Esophagus squamous epithelium (tissue), 5 donors: ENCODE measurements around the gene PRKN. TPM values are rescaled to one million over a fixed set of nuclear protein-coding genes. Genes with fewer than 3 reads are reported as not detected.

Experiments used
- DNase-seq: peaks from one replicate; lab custom pipeline; 2025; lab: John Stamatoyannopoulos, UW
- H3K27ac ChIP-seq, 4 donors: fragments of 200-600 bp; sonication (generic); one replicate each; pipeline ENCODE4 v1.5.1; 2016 to 2019; ENCODE audit warnings: mild to moderate bottlenecking in 1 of 4
- H3K27me3 ChIP-seq, 4 donors: fragments of 200-600 bp; sonication (generic); 1 replicate in 3 of 4; 2 replicates in 1 of 4; pipeline versions ENCODE4 v1.5.1 to v1.6.0; 2017 to 2021; ENCODE audit warnings: antibody characterized with exemption in 1 of 4
- H3K36me3 ChIP-seq, 3 donors: fragments of 200-600 bp; sonication (generic); one replicate each; pipeline ENCODE4 v1.5.1; 2016 to 2019
- H3K4me1 ChIP-seq, 3 donors: fragments of 200-600 bp; sonication (generic); one replicate each; pipeline ENCODE4 v1.5.1; 2017 to 2019
- H3K4me3 ChIP-seq, 4 donors: fragments of 200-600 bp; sonication (generic); 1 replicate in 3 of 4; 2 replicates in 1 of 4; pipeline ENCODE4 v1.5.1; 2016 to 2019; ENCODE audit warnings: mild to moderate bottlenecking in 2 of 4, moderate library complexity in 1 of 4
- H3K9me3 ChIP-seq, 3 donors: fragments of 200-600 bp; sonication (generic); one replicate each; pipeline ENCODE4 v1.5.1; 2016 to 2019
- POLR2A ChIP-seq, 4 donors: fragments of 450-650 bp; IDR thresholded peaks; one replicate each; pipeline ENCODE4 v1.6.1; 2017; ENCODE audit warnings: antibody characterized with exemption in 4 of 4, mild to moderate bottlenecking in 4 of 4, moderate library complexity in 3 of 4
- WGBS, 2 donors: methylation state at CpG; one replicate each; pipeline ENCODE4 v1.1.5; 2018; 5-methylcytosine and 5-hydroxymethylcytosine counted together
- intact Hi-C: fragments of 100-400 bp; cut with DNase I; formaldehyde crosslinking; loops from one replicate; pipeline ENCODE4 v1.15.0; 2022
- total RNA-seq, 4 donors: library from RNA; depleted of rRNA; stranded (reverse); fragments of >200 nt; gene quantifications; one replicate each; pipeline ENCODE4 v1.1.0, GENCODE V29; 2016
- TF ChIP-seq, protein P1 (sequence below), 6 experiments: fragments of 450-650 bp in 4 of 6; fragments of 200-600 bp in 2 of 6; sonication (generic) in 2 of 6; IDR thresholded peaks; one replicate each; pipeline ENCODE4 v1.5.1; 2016 to 2019; ENCODE audit warnings: antibody characterized with exemption in 6 of 6, mild to moderate bottlenecking in 4 of 6, moderate library complexity in 4 of 6
- donor health status: DM: yes; HTN: yes; CAD: no.

PRKN gene
- total RNA-seq, 4 donors from 2014 or later: 0.70 to 5.5 (median 2.2) TPM

DNA sequence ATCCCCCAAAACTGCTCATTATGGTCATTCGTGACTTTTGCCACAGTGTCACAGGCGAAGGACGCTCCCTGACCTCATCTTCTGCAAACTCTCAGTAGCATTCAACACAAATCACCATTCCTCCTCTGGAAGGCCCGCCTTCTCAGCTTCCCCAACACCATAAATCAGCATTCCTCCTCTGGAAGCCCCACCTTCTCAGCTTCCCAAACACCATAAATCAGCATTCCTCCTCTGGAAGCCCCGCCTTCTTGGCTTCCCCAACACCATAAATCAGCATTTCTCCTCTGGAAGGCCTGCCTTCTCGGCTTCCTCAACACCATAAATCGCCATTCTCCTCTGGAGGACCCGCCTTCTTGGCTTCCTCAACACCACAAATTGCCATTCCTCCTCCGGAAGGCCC, 1165.7 kb downstream of the PRKN start:
- Histone ChIP-seq H3K4me1 (no peaks in the 10 kb centered on the region), H3K27ac (no peak overlapping the region), H3K4me3 (no peak overlapping the region), H3K36me3 (no peaks in the 10 kb centered on the region), H3K27me3 (no peaks in the 10 kb centered on the region), H3K9me3 (no peaks in the 10 kb centered on the region)
- no peak for TF ChIP-seq POLR2A (IDR thresholded peaks at IDR 0.05)
- TF ChIP-seq, protein P1, sequence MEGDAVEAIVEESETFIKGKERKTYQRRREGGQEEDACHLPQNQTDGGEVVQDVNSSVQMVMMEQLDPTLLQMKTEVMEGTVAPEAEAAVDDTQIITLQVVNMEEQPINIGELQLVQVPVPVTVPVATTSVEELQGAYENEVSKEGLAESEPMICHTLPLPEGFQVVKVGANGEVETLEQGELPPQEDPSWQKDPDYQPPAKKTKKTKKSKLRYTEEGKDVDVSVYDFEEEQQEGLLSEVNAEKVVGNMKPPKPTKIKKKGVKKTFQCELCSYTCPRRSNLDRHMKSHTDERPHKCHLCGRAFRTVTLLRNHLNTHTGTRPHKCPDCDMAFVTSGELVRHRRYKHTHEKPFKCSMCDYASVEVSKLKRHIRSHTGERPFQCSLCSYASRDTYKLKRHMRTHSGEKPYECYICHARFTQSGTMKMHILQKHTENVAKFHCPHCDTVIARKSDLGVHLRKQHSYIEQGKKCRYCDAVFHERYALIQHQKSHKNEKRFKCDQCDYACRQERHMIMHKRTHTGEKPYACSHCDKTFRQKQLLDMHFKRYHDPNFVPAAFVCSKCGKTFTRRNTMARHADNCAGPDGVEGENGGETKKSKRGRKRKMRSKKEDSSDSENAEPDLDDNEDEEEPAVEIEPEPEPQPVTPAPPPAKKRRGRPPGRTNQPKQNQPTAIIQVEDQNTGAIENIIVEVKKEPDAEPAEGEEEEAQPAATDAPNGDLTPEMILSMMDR (IDR thresholded peaks at IDR 0.05): no peak
- no peak for DNase-seq
- intact Hi-C loops: no loop called here
- 72 to 74% methylated on average over 9 of the region's 9 CpGs for whole genome bisulfite sequencing, 2 donors

DNA sequence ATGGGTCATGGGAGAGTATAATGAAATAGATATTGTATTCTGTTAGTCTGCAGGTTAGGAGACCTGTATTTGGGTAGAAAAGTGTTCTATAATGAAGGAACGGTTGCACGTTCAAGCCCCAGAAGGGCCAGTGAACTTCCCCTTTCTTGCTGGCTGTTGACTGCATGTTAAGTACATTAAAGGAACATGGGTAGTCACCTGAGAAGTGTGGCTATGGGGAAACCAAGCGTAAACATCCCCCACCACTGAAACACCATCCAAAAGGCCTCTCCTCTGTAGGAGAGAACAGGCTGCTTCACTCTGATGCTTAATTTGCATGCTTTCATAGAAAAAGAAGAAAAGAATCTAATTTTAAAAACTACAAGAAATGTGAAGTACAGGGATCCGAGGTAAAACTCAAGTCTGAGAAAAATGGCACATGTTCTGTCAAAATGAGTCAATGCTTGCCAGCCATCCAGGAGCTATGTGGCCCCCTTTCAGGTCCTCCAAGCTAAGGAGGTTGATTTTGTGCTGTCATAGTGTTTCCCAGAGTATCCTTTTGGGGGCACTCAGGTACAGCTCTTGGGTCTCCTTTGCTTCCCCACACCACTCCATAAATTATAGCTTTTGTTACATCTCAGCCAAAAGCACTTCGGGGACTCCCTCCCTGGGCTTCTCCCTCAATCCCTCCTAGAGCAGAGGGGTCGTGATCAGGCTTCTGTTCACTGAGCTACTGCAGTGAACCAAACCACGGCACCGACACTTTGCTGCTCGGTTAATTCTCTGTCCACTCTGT, 1170.0 kb downstream of the PRKN start:
- H3K4me1 ChIP-seq: no peaks in the 10 kb centered on the region
- peaks cover 0 to 21% (median 14%) of the 10 kb centered on the region in 3 donors for H3K9me3 ChIP-seq
- no peaks in the 10 kb centered on the region for H3K36me3 ChIP-seq
- H3K4me3 ChIP-seq: no peak overlapping the region
- no peak overlapping the region for H3K27ac ChIP-seq
- intact Hi-C loops: no loop called here
- TF ChIP-seq, protein P1 (IDR thresholded peaks at IDR 0.05): no peak
- TF ChIP-seq POLR2A (IDR thresholded peaks at IDR 0.05): no peak
- no peak for DNase-seq
- WGBS, 2 donors: 68 to 74% methylated on average over 6 to 9 of the region's 9 CpGs
- H3K27me3 ChIP-seq: no peaks in the 10 kb centered on the region

DNA sequence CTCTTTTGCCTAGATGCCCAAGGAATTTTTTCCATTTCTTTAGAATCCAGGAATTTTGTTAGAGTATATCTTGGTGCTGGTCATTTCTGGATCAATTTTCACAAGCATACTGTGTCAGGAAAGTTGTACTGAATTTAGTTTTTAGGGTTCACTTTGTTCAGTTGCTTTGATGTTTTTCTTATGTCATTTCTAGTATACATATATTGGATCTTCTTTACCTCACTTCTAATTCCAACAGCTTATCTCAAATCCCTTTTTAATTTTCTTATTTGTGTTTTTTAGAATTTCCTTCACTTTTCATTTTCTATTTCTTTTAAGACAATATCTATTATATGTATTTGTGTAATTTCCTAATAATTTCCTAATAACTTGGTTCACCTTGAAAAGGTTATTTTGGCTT, 1172.7 kb downstream of the PRKN start:
- intact Hi-C loops: no loop called here
- no peak overlapping the region for H3K4me3 ChIP-seq
- no peaks in the 10 kb centered on the region for H3K4me1 ChIP-seq
- no peaks in the 10 kb centered on the region for H3K36me3 ChIP-seq
- TF ChIP-seq, protein P1 (IDR thresholded peaks at IDR 0.05): no peak
- TF ChIP-seq POLR2A (IDR thresholded peaks at IDR 0.05): no peak
- no peak for DNase-seq
- H3K27me3 ChIP-seq: no peaks in the 10 kb centered on the region
- no peak overlapping the region for H3K27ac ChIP-seq
- H3K9me3 ChIP-seq: peaks cover 0 to 21% (median 14%) of the 10 kb centered on the region in 3 donors

DNA sequence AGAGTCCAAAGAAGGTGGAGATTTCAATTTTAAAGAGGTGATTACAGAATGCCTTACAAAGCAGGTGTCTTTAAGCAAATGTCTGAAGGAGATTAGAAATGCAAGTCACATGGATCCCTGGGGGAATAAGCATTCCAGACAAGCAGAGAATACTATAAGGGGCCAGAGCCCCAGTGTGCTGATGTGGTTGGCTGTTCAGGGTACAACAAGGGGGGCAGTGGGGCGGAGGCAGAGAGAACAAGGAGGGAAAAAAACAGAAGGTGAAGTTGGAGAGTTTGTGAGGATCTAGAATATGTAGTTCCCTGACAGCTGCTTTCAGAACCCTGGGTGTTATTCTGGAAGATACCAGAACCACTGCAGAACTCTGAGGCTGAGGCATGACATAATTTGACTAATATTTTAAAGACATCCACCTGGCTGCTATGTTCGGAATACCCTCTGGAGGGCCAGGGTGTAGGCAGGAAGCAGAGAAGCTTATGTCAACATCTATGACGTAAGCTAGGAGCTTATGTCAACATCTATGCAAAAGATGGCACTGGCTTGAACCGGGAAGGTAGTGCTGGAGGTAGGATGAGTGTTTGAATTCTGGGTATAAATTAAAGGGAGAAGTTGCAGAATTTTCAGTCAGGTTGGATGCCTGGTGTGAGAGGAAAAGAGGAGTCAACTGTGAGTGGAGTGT, 1177.5 kb downstream of the PRKN start:
- TF ChIP-seq POLR2A (IDR thresholded peaks at IDR 0.05): no peak
- TF ChIP-seq, protein P1 (IDR thresholded peaks at IDR 0.05): peak in 1 of 6 experiments; percentile 24
- Histone ChIP-seq H3K9me3 (peaks cover 0 to 16% (median 9%) of the 10 kb centered on the region in 3 donors), H3K27ac (no peak overlapping the region), H3K27me3 (no peaks in the 10 kb centered on the region), H3K36me3 (no peaks in the 10 kb centered on the region), H3K4me1 (peaks cover 0 to 3% (median 0%) of the 10 kb centered on the region in 3 donors), H3K4me3 (no peak overlapping the region)
- DNase-seq: no peak
- intact Hi-C loops: no loop called here
- WGBS, 2 donors: 44 to 53% methylated on average over 4 of the region's 4 CpGs

DNA sequence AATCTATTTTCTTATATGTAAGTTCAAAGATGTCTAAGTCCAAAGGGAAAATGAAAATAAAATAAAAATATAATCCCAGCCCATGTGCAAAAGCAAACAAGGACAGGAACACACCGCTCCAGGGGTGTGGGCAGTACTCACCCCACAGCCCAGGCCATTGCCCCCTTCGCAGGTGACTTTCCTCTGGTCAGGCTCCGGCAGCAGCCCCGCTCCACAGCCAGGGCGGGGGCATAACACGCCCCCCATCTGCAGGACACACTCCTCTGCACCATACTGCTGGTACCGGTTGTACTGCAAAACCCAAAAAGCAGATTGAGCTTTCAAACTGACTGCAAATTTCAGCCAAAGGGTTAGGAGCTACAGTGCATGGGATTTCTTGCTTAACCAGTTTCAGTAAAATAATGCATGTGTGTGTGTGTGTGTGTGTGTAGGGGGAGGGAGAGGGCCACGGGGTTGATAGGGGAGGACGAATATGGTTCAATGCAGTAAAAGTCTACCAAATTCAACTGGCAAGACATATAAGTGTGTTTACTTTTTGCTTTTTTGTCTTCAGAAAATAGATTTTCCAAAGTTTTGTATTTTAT, 1178.8 kb downstream of the PRKN start:
- no peak for DNase-seq
- Histone ChIP-seq H3K27me3 (no peaks in the 10 kb centered on the region), H3K4me3 (no peak overlapping the region), H3K27ac (no peak overlapping the region), H3K9me3 (peaks cover 0 to 2% (median under 1%) of the 10 kb centered on the region in 3 donors), H3K36me3 (no peaks in the 10 kb centered on the region), H3K4me1 (peaks cover 0 to 3% (median 0%) of the 10 kb centered on the region in 3 donors)
- TF ChIP-seq, protein P1 (IDR thresholded peaks at IDR 0.05): no peak
- TF ChIP-seq POLR2A (IDR thresholded peaks at IDR 0.05): no peak
- intact Hi-C loops: no loop called here
- 65 to 76% methylated on average over 9 of the region's 9 CpGs for WGBS, 2 donors
